Measurements from ENCODE around the gene TRPM2. TPM values are rescaled to one million over a fixed set of nuclear protein-coding genes. Genes with fewer than 3 reads are reported as not detected.

TRPM2 gene
- total and polyA plus RNA-seq, 7 experiments from 2014 or later = 1.2 to 29.6 (median 2.0) TPM

DNA sequence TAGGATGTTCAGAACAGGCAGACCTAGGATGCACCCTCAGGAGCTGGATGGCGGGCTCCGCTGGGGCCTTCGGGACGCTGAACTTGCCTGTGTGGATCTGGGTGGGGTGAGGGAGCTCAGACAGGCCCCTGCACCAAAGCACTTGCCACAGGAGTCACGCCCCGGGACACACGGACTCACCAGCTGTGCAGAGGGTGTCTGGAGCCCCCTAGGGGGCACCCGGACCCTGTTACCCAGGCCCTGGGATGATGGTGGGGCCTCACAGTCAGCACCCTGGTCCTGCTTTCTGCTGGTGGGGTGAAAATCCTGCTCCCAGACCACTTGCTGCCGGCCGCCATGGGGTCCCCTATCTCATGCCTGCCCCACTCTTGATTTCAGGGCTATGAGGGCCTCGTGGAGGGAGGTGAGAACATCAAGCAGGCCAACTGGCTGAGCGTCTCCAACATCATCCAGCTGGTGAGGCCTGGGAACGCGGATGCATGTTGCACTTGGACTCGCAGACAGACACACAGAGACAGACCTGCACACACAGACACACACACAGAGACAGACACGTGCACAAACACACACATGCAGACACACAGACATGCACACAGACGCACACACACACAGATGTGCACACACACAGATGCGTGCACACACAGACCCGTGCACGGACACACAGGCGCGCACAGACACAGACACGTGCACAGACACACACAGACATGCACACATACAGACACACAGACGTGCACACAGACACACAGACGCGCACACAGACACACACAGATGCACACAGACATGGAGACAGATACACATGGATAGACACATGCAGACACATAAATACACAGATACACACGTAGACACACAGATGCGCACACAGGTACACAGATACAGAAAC is 42.6 kb upstream of the TRPM2 start:
- Mint-ChIP-seq H3K27me3 (no peaks in the 10 kb centered on the region), H3K36me3 (peaks cover 6 to 12% (median 7%) of the 10 kb centered on the region in 5 donors), H3K4me1 (peaks cover 1 to 15% (median 7%) of the 10 kb centered on the region in 7 donors), H3K4me3 (no peak overlapping the region), H3K27ac (peak overlapping the region in 4 of 9 donors; percentile 3 to 63 (median 50)), H3K9me3 (no peaks in the 10 kb centered on the region)
- no peaks in the 10 kb centered on the region for H3K4me1 ChIP-seq (ENCODE audit: control insufficient read depth in 2 of 2, insufficient read depth in 2 of 2, low read length in 2 of 2)
- DNase-seq (no peak), ATAC-seq (no peak)
- no peaks in the 10 kb centered on the region for H3K27me3 ChIP-seq (ENCODE audit: control insufficient read depth in 2 of 2, insufficient read depth in 2 of 2, low read length in 2 of 2)
- H3K27ac ChIP-seq (ENCODE audit: low read depth, low read length) = no peak overlapping the region
- H3K36me3 ChIP-seq (ENCODE audit: control insufficient read depth in 2 of 3, insufficient read depth in 3 of 3, low read length in 3 of 3) = peaks cover 7 to 90% (median 14%) of the 10 kb centered on the region in 3 experiments
- H3K4me3 ChIP-seq (ENCODE audit: low read length) = no peak overlapping the region
- intact Hi-C loops (cut with micrococcal nuclease) = no loop called here
- ChIA-PET POLR2A (no interaction called here), CTCF (no interaction called here)
- no peaks in the 10 kb centered on the region for H3K9me3 ChIP-seq (ENCODE audit: control insufficient read depth in 2 of 3, low read length in 3 of 3)

GRCh38 chr21:44312089-44312488 is 41.3 kb upstream of the TRPM2 start:
- no peak for DNase-seq

DNA sequence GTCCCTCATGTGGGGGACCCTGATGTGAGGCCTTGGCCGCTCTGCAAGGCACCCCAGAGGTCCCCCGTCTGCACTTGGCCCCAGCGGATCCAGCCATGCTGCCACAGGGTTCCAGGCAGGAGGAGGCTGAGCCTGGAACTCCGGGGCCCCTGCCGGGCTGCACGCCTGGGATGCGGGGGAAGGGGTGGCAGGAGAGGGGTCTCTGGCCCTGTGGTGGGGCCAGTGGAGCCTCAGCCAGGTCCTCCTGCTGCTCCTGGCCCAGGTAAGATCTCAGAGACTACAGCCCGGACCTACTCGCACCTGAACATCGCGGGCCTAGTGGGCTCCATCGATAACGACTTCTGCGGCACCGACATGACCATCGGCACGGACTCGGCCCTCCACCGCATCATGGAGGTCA is 40.7 kb upstream of the TRPM2 start:
- no peak for ATAC-seq
- intact Hi-C loops (cut with micrococcal nuclease) = no loop called here
- Mint-ChIP-seq H3K27ac (no peak overlapping the region), H3K27me3 (no peaks in the 10 kb centered on the region), H3K9me3 (no peaks in the 10 kb centered on the region), H3K4me3 (no peak overlapping the region), H3K4me1 (peaks cover 0 to 15% (median 6%) of the 10 kb centered on the region in 7 donors), H3K36me3 (peaks cover 6 to 13% (median 7%) of the 10 kb centered on the region in 5 donors)
- no peak for DNase-seq
- H3K36me3 ChIP-seq (ENCODE audit: control insufficient read depth in 2 of 3, insufficient read depth in 3 of 3, low read length in 3 of 3) = peaks cover 7 to 90% (median 14%) of the 10 kb centered on the region in 3 experiments
- ChIA-PET CTCF (no interaction called here), POLR2A (no interaction called here)
- H3K4me3 ChIP-seq (ENCODE audit: low read length) = no peak overlapping the region
- no peak overlapping the region for H3K27ac ChIP-seq (ENCODE audit: low read depth, low read length)
- H3K9me3 ChIP-seq (ENCODE audit: control insufficient read depth in 2 of 3, low read length in 3 of 3) = no peaks in the 10 kb centered on the region
- no peaks in the 10 kb centered on the region for H3K27me3 ChIP-seq (ENCODE audit: control insufficient read depth in 2 of 2, insufficient read depth in 2 of 2, low read length in 2 of 2)
- H3K4me1 ChIP-seq (ENCODE audit: control insufficient read depth in 2 of 2, insufficient read depth in 2 of 2, low read length in 2 of 2) = no peaks in the 10 kb centered on the region

More at GRCh38 chr21:44312089-44312488, 41.3 kb upstream of the TRPM2 start:
- Histone ChIP-seq H3K4me1 (ENCODE audit: control insufficient read depth in 2 of 2, insufficient read depth in 2 of 2, low read length in 2 of 2) (no peaks in the 10 kb centered on the region), H3K4me3 (ENCODE audit: low read length) (no peak overlapping the region), H3K36me3 (ENCODE audit: control insufficient read depth in 2 of 3, insufficient read depth in 3 of 3, low read length in 3 of 3) (peaks cover 7 to 90% (median 14%) of the 10 kb centered on the region in 3 experiments), H3K27ac (ENCODE audit: low read depth, low read length) (no peak overlapping the region), H3K27me3 (ENCODE audit: control insufficient read depth in 2 of 2, insufficient read depth in 2 of 2, low read length in 2 of 2) (no peaks in the 10 kb centered on the region), H3K9me3 (ENCODE audit: control insufficient read depth in 2 of 3, low read length in 3 of 3) (no peaks in the 10 kb centered on the region)
- Mint-ChIP-seq H3K4me3 (no peak overlapping the region), H3K4me1 (peaks cover 0 to 15% (median 7%) of the 10 kb centered on the region in 7 donors), H3K9me3 (no peaks in the 10 kb centered on the region), H3K27ac (no peak overlapping the region), H3K27me3 (no peaks in the 10 kb centered on the region), H3K36me3 (peaks cover 6 to 15% (median 7%) of the 10 kb centered on the region in 5 donors)
- no peak for ATAC-seq
- ChIA-PET POLR2A (no interaction called here), CTCF (no interaction called here)
- intact Hi-C loops (cut with micrococcal nuclease) = no loop called here

DNA sequence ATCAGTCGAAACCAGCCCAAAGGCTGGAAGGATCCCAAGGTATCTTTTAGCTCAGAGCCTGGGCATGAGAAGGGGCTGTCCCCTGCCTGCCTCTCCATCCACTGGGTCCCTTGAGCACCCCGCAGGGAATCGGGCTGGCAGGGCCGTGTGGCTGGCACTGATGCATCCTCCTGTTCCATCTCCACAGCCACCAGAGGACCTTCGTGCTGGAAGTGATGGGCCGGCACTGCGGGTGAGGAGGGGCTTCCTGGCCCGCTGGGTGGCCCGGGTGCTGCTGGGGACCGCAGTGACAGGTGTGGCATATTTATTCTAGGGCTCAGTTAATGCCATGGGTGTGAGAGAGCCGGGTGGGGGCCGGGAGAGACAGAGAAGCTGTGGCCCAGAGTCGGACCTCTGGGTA is 40.0 kb upstream of the TRPM2 start:
- ChIA-PET CTCF (no interaction called here), POLR2A (no interaction called here)
- peaks cover 7 to 92% (median 14%) of the 10 kb centered on the region in 3 experiments for H3K36me3 ChIP-seq (ENCODE audit: control insufficient read depth in 2 of 3, insufficient read depth in 3 of 3, low read length in 3 of 3)
- Mint-ChIP-seq H3K4me3 (no peak overlapping the region), H3K27ac (peak overlapping the region in 1 of 9 donors; percentile 46), H3K4me1 (peaks cover 0 to 15% (median 0%) of the 10 kb centered on the region in 7 donors), H3K36me3 (peaks cover 6 to 9% (median 7%) of the 10 kb centered on the region in 5 donors), H3K27me3 (no peaks in the 10 kb centered on the region), H3K9me3 (no peaks in the 10 kb centered on the region)
- no peaks in the 10 kb centered on the region for H3K9me3 ChIP-seq (ENCODE audit: control insufficient read depth in 2 of 3, low read length in 3 of 3)
- no peaks in the 10 kb centered on the region for H3K27me3 ChIP-seq (ENCODE audit: control insufficient read depth in 2 of 2, insufficient read depth in 2 of 2, low read length in 2 of 2)
- no peak for DNase-seq
- no peak overlapping the region for H3K27ac ChIP-seq (ENCODE audit: low read depth, low read length)
- no peak for ATAC-seq
- H3K4me1 ChIP-seq (ENCODE audit: control insufficient read depth in 2 of 2, insufficient read depth in 2 of 2, low read length in 2 of 2) = no peaks in the 10 kb centered on the region
- intact Hi-C loops (cut with micrococcal nuclease) = no loop called here
- no peak overlapping the region for H3K4me3 ChIP-seq (ENCODE audit: low read length)

DNA sequence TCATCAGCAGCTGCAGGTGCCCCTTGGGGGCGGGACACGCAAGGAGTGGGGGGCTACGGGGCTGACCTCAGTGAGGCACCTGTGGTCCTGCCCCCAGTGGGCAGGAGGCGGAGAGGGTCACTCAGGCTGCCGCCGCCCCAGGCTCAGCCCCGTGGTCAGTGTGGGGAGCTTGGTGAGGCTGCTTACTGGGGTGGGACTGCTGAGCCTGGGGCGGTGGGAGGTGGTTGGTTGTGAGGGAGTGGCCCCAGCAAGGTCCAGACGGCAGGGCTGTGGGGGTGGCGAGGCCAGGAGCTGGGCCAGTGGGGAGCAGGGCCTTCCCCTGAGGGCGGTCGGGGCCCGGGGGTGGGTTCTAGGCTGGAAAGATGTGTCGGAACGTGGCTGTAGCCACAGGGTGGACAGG is 39.3 kb upstream of the TRPM2 start:
- ChIA-PET CTCF (no interaction called here), POLR2A (no interaction called here)
- Histone ChIP-seq H3K27ac (ENCODE audit: low read depth, low read length) (no peak overlapping the region), H3K4me3 (ENCODE audit: low read length) (no peak overlapping the region), H3K36me3 (ENCODE audit: control insufficient read depth in 2 of 3, insufficient read depth in 3 of 3, low read length in 3 of 3) (peaks cover 7 to 97% (median 14%) of the 10 kb centered on the region in 3 experiments), H3K9me3 (ENCODE audit: control insufficient read depth in 2 of 3, low read length in 3 of 3) (no peaks in the 10 kb centered on the region), H3K4me1 (ENCODE audit: control insufficient read depth in 2 of 2, insufficient read depth in 2 of 2, low read length in 2 of 2) (no peaks in the 10 kb centered on the region), H3K27me3 (ENCODE audit: control insufficient read depth in 2 of 2, insufficient read depth in 2 of 2, low read length in 2 of 2) (no peaks in the 10 kb centered on the region)
- H3K27me3 Mint-ChIP-seq = no peaks in the 10 kb centered on the region
- ATAC-seq (no peak), DNase-seq (no peak)
- H3K9me3 Mint-ChIP-seq = no peaks in the 10 kb centered on the region
- intact Hi-C loops (cut with micrococcal nuclease) = no loop called here
- H3K4me3 Mint-ChIP-seq = no peak overlapping the region
- H3K4me1 Mint-ChIP-seq = peaks cover 0 to 15% (median 0%) of the 10 kb centered on the region in 7 donors
- peaks cover 6 to 9% (median 7%) of the 10 kb centered on the region in 5 donors for H3K36me3 Mint-ChIP-seq
- H3K27ac Mint-ChIP-seq = no peak overlapping the region

DNA sequence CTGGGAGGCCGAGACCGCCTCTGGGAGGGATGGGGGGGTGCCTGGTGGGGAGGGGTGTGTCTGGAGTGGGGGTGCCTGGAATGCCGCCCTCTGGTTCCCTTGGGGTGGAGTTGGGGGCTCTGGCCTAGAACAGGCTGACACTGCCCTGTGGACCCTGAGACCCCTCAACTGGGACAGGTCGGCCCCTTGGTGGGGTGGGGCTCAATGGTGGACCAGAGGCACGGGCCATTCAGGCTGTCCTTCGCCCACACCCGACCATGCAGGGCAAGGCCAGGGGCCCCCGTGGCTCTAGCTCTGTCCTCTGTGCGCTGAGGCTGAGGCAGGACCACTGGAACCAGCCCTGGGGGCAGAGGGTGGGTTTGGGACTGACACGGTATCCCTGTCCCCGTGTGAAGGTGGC is 38.9 kb upstream of the TRPM2 start:
- H3K4me3 ChIP-seq (ENCODE audit: low read length) = no peak overlapping the region
- no peak overlapping the region for H3K27ac ChIP-seq (ENCODE audit: low read depth, low read length)
- no peaks in the 10 kb centered on the region for H3K4me1 ChIP-seq (ENCODE audit: control insufficient read depth in 2 of 2, insufficient read depth in 2 of 2, low read length in 2 of 2)
- DNase-seq (no peak), ATAC-seq (no peak)
- no peaks in the 10 kb centered on the region for H3K9me3 ChIP-seq (ENCODE audit: control insufficient read depth in 2 of 3, low read length in 3 of 3)
- peaks cover 0 to 15% (median 0%) of the 10 kb centered on the region in 7 donors for H3K4me1 Mint-ChIP-seq
- ChIA-PET POLR2A (no interaction called here), CTCF (no interaction called here)
- H3K4me3 Mint-ChIP-seq = no peak overlapping the region
- peaks cover 7 to 97% (median 14%) of the 10 kb centered on the region in 3 experiments for H3K36me3 ChIP-seq (ENCODE audit: control insufficient read depth in 2 of 3, insufficient read depth in 3 of 3, low read length in 3 of 3)
- no peaks in the 10 kb centered on the region for H3K9me3 Mint-ChIP-seq
- H3K36me3 Mint-ChIP-seq = peaks cover 6 to 9% (median 7%) of the 10 kb centered on the region in 5 donors
- no peaks in the 10 kb centered on the region for H3K27me3 Mint-ChIP-seq
- intact Hi-C loops (cut with micrococcal nuclease) = no loop called here
- H3K27me3 ChIP-seq (ENCODE audit: control insufficient read depth in 2 of 2, insufficient read depth in 2 of 2, low read length in 2 of 2) = no peaks in the 10 kb centered on the region
- no peak overlapping the region for H3K27ac Mint-ChIP-seq
